Measurements from ENCODE around the gene CORO7.

The CORO7 gene

DNA sequence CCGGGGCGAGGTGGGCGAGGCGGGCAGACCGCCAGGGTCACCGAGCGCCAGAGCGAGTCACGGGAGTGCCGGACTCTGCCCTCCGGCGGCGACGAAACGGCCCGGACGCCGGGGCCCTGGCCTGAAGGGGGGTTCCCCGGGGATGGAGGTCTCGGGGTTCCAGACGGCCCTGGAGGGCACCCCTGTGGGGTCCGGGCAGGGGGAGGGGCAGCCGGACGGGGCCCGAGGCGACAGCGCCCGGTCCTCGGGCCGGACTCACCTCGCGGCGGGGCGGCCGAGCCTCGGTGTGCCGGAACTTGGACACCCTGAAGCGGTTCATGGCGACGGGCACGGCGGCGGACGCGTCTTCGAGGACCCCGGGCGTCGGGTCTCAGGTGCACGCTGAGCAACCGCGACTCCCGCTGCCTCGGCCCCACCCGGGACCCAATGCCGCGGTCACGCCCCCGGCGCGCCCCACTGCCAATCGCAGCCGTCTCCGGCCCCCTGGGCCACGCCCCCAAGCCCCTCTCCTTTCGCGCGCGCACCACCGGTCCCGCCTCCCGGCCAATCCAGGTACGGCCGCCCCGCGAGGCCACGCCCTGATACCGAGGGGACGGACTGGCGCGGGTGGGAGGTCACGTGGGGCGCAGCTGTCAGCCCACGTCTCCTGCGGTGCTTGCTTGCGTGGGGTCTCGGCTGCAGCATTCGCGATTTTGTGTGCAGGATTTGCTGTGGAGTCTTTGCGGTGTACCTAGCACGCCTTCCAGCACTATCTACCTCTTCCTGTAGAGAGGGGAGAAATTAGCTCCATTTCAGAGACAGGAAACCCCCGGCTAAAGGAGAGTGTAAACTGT lies at the start of gene CORO7:
TSS of gene CORO7 (minus strand) at position 397 of the 833 bp plus-strand sequence. CDS start at position 319, 78 bp downstream.
- DNase-seq = peak; percentile 92

DNA sequence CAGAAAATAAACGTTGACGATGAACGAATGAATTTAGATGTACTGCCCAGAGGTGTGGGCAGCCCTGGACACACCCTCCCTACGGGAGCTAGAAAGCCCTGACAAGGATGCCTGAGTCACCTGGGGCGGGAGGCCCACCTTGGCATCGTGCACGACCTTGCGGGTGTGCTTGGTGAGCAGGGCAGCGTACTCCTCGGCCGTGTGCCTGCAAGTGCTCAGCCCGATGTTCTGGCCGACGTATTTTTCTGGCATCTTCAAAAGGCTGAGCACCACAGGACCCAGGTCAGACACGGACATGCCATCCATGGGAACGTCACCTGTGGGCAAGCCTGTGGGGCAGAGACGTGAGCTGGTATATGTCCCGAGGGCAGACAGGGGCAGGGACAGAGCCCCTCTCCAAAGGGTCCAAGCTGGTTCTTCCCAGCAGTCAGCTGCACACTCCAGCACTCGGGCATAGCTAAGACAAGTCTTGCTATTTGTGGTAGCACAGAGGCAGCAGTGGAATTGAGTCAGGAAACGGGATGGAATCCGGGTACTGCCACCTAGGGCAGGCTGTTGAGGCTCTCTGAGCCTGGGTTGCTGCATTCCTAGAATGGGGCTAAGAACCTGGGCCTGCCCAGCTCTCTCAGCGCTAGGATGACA lies 47.2 kb upstream of the CORO7 start:
- no peak for DNase-seq

DNA sequence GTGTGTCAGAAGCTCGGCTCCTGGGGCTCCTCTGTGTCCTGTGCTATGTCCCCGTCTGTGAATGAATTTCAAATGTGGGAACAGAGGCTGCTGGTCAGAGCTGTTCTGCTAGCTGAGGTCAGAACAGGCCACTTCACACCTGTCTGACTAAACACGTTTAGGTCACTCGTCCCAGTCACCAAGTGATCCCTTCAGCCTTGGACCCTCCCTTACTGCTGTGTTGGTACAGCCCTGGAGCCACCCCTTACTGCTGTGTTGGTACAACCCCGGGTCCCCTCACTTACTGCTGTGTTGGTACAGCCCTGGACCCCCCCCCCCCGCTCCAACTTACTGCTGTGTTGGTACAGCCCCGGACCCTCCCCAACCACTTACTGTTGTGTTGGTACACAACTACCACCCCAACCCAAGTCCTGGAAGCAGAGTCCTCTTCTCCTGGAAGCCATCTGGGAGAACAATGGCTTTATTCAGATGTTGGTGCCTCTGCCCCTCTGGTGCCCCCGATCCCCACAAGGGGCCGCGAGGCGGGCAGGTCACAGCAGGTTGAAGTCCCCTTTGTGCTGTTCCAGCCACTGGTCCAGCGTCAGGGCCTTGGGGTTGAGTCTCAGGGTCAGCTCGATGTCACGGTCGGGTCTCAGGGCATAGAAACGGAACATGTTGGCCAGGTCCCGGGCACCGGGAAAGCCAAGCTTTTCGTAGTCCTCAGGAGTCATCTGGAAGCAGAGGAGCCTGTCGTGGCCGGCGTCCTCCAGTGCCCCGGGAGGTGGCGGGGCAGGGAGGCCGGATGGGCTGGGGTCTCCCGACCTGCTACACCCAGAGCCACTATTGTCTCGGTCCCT lies 45.1 kb upstream of the CORO7 start:
- DNase-seq = peak; percentile 20

DNA sequence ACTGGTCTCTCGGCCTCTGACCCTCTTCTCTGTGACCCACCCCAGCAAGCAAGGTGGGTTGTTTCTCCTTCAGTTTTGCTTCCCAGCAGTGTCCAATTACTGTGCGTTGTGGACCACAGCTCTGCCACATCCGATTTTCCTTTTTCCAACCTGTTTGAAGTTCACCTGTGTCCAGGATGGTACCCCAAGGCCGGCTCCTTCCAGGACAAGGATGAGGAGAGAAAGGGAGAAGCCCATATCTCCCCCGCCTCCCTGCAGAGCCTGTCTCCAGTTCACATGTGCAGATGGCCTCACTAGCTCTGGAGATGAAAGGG lies 44.5 kb upstream of the CORO7 start:
- no peak for DNase-seq

DNA sequence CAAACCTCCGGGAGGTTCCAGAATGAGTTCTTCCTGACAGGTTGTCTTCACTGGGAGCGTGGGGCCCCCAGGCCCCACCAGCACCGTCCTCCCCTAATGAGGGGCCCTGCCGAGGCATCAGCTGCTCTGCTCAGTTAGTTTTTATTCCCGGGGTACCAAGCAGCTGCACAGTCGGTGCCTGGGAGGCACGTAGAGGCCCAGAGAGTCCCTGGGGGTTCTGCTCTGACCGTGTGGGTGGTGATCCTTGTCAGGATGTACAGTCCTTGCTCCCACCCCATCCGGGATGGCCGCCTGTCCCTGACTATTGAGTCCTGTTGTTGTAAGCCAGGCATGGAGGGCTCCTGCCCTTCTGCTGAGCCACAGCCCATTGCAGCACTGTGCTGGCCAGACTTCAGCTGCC lies 39.6 kb upstream of the CORO7 start:
- DNase-seq = no peak

DNA sequence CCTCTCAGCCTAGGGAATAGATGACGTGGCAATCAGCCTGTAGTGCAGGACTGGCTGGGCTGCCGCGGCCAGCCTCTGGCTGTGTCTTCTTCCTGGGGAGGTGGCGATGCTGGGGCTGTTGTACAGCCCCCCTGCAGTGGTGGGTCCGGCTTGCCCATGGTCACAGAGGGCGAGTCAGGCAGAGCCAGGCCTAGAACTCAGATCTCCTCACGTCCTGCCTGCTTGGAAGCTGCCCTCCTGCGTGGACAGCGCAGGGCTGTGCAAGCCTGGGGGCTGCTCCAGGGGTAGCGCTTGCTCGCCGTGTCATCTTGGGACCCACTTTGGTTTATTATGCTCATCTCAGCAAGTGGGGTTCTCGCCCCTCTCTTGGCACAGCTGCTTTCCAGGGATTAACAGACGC lies 38.7 kb upstream of the CORO7 start:
- no peak for DNase-seq

DNA sequence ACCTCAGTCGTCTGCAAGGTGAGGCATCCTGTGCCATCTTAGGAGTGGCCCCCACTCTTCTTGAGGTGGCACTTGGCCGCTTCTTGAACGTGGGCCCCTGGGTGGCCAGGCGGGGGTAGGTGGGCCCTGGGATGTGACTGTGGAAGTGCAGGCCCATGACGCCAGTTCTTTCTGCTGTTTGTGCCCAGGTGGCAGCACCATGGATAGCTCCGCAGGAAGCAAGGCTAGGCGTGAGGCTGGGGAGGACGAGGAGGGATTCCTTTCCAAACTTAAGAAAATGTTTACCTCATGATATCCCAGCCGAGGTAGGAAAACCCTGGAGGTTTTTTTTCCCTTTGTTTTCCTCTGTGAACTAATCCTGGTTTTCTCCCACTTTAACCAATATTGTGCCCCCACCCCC lies 38.2 kb upstream of the CORO7 start:
- no peak for DNase-seq

DNA sequence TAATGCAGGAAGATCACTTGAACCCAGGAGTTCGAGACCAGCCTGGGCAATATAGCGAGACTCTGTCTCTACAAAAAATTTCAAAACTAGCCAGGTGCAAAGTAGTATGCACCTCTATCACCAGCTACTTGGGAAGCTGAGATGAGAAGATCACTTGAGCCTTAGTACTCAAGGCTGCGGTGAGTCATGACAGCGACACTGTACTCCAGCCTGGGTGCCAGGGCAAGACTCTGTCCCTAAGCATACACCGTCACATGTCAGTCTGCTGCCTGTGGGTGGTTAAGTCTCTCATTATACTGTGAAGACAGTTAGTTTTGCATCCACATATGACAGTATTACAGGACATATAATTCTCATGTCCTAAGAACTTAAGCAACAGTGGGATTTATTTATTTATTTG lies 36.3 kb upstream of the CORO7 start:
- DNase-seq = no peak

DNA sequence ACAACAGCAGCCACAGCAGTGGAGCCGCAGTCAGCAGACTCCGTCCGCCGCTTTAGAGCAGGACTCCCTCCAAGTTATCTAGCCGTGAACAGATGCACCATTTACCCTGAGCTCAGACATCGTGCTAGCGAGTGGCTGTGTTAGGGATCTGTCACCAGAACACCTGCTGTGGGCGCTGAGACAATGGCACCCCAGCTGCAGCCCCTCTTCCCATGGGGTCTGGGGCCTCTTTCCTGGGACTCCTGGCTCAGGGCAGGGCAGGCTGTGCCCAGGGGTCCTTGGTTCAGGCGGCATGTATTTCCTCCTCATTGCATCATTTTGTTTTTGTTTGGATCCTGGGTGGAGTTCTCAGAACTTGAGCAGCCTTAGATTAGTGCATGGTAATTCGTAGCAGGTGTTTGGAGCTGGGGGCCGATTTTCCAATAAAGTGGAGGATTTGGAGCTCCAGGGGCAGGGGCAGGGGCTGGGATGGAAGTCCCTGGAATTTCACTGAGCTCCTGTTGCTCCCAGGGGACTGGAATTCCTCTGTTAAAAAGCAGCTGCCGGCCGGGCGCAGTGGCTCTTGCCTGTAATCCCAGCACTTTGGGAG lies 34.6 kb upstream of the CORO7 start:
- DNase-seq = no peak

DNA sequence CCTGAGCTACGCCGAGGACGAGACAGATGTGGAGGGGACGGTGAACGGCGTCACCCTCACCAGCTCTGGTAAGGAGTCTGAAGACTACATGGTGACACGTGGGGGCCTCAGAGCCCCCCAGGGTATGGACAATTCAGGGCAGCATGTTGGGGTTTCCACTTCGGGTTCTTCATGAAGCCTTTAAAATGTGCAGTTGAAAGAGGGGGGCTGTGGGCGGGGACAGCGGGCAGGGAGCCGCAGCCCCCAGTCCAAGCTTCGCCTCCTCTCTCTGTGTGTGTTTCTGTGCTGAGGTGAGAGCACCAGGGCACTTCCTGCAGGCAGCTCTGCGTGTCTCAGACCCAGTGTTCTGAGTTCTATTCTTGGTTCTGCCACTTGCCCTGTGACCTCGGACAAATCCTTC lies 34.0 kb upstream of the CORO7 start:
- no peak for DNase-seq

DNA sequence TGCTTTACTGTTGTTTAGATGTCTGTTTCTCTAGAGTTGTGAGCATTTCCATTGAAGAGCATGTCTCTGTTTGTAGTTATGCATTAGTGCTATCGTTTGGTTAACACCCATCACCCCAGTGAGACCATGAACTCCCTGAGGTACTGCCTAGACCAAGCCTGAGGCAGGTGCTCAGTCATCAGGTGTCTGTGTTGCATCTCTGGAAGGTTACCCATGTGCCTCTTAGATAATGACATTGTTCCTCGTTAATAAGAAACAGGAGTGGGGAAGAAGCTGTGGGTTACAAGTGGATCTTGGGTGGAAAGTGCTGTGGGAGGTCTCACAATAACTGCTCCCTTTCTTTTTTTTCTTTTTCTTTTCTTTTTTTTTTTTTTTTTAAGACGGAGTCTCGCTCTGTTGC lies 27.6 kb upstream of the CORO7 start:
- DNase-seq = no peak

DNA sequence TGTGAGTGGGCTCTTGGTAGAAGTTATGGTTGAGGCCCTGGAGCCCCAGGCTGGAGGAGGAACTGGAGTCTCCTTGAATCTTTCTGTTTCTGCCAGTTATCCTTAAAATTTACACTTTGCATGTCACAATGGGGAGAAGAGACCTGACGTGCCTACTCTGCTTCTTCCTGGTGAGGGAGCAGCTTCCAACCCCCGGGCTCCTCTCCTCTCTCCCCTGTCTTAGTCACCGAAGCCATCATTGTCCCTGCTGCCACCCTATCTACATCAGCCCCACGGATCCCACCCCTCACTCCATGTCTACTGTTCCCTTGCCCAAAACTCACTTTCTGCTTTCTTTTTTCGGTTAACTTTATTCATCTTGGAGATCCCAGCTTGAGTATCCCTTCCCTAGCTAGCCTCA lies 26.9 kb upstream of the CORO7 start:
- no peak for DNase-seq

DNA sequence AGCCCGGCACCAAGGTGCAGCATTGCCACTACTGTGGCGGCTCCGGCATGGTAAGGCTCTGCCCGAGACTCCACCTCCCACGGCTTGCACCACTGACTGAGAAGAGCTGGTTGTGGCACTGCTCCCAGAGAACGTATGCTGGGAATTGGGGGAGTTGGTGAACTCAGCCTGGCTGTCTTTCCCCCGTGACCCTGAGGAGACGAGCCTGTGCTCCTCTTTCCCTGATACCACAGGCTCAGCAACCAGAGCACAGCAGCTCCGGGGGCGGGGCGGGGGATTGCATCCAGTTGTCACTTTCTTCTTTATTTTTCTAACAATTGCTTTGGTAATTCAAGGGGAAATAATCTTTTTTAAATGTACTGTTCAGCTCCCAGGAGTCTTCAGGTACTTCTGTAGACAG lies 26.0 kb upstream of the CORO7 start:
- no peak for DNase-seq

DNA sequence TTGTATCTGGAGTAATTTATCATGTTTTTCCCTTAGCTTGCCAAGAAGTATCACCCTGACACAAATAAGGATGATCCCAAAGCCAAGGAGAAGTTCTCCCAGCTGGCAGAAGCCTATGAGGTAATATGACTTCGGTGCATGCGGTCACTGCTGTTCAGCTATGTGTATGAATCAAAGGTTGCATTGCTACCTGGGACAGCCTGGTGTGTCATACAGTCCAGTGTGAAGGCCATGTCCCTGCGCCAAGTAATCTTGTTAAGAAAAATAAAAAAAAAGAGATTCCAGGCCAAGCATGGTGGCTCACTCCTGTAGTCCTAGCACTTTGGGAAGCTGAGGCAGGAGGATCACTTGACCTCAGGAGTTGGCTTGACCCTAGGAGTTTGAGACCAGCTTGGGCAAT lies 21.0 kb upstream of the CORO7 start:
- DNase-seq = no peak

DNA sequence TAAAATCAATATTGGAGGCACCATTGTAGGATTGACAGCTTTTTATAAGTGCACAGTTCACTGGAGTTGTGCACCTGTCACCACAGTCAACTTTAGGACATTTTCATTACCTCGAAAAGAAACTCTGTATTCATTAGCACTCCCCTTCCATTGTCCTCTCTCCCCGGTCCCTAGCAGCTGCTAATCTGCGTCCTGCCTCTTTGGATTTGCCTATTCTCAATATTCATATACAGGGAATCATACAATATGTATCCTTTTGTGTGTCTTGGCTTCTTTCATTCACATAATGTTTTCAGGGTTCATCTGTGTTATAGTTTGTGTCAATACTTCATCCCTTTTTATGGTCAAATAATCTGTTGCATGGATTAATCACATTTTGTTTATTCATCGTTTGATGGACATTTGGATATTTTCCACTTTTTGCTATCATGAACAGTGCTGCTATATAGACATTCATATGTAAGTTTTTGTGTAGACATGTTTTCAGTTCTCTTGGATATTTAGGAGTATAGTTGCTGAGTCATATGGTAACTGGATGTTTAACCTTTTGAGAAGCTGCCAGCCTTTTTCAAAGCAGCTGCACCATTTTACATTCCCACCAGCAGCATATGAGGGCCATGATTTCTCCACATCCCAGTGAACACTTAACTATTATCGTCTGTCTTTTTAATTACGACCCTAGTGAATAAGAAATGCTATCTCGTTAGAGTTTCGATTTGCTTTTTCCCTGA lies 19.1 kb upstream of the CORO7 start:
- DNase-seq = no peak

DNA sequence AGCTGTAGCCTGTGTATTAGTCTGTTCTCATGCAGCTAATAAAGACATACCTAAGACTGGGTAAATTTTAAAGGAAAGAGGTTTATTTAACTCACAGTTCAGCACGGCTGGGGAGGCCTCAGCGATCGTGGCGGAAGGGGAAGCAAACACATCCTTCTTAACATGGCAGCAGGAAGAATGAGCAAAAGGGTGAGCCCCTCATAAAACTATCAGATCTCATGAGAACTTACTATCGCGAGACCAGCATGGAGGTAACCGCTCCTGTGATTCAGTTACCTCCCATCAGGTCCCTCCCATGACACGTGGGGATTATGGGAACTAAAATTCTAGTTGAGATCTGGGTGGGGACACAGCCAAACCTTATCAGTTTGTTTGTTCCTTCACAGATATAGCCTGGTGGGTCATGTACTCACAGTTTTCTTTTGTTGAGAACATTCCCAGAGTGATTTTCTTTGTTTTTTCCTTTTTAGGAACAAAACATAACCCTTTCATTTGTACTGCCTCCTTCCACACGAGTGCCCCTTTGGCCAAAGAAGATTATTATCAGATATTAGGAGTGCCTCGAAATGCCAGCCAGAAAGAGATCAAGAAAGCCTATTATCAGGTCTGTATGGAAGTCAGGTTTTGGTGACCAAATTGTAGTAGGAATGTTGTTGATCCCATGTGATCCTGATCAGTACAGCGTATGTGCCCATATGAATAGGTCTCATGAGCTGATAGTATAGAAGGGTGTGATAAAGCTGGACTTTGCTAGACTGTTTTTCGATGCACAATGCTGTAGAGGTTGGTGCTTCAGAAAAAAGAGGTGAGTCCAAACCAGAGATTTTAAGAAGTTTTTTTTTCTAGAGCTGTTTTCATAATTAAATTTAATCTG lies 17.8 kb upstream of the CORO7 start:
- no peak for DNase-seq

DNA sequence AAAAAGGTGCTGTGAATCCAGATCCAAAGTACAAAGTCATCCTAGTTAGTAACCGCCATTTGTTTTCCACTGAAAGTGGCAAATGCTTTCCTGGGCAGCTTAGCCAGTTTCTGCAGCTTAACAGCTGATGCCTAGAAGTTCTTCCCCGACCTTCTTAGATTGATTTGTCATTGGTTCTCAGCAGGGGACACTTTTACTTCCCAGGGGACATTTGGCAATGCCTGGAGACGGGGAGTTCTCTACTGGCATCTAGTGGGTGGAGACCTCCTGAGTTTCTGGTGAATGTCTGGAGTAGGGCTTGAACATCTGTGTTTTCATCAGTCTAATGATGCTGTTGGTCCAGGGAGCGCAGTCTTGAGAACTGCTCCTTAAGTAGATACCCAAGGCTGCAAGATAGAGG lies 16.8 kb upstream of the CORO7 start:
- DNase-seq = no peak

DNA sequence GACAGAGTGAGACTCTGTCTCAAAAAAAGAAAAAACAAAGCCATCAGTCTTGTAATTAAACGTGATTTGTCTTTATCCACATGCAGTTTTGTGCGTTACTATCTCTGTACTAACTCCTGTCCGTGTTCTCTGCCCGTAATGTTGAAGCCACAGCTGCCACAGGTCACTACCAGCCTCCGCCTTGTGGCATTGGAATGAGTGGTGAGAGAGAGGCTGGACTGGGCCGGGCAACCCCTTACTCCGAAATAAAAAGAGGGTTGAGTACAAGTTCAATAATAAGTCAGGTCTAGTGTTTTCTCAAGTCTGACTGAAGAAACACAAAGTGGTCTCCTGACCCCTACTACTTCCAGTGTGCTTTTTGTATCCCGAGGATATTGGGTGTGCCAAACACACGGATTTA lies 14.6 kb upstream of the CORO7 start:
- no peak for DNase-seq

DNA sequence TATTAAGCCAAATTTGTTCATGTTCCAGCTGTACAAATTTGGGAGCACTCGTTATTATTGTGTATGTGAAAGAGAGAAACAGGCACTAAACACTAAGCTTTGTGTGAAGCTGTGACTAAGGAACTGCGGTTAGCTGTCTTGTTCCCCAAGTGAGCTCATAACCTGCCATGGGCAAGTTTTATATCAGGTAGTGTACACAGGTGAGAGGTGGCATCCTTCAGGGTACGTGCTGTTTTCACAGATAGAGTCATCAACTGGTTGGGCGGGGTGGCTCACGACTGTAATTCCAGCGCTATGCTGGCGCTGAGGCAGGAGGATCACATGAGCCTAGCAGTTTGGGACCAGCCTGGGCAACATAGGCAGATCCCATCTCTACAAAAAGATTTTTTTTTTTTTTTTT lies 12.1 kb upstream of the CORO7 start:
- no peak for DNase-seq

DNA sequence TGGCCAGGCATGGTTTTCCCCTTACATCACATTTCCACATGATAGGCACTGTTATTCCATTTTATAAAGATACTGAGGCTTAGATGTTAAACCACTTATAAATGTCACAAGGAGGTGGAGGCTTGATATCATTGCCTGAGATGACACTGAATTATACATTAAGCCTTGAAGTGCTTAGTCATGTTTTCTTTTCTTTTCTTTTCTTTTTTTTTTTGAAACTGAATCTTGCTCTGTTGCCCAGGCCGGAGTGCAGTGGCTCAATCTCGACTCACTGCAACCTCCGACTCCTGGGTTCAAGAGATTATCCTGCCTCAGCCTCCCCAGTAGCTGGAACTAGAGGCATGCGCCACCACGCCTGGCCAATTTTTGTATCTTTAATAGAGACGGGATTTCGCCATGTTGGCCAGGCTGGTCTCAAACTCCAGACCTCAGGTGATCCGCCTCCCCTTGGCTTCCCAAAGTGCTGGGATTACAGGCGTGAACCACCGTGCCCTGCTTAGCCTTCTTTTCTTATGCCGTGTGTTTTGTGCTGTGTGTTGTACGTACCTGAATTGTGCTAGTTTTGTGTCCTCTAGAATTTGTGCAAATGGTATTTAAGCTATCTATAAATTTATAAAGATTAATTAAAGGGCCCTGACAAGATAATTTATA lies 10.5 kb upstream of the CORO7 start:
- no peak for DNase-seq

DNA sequence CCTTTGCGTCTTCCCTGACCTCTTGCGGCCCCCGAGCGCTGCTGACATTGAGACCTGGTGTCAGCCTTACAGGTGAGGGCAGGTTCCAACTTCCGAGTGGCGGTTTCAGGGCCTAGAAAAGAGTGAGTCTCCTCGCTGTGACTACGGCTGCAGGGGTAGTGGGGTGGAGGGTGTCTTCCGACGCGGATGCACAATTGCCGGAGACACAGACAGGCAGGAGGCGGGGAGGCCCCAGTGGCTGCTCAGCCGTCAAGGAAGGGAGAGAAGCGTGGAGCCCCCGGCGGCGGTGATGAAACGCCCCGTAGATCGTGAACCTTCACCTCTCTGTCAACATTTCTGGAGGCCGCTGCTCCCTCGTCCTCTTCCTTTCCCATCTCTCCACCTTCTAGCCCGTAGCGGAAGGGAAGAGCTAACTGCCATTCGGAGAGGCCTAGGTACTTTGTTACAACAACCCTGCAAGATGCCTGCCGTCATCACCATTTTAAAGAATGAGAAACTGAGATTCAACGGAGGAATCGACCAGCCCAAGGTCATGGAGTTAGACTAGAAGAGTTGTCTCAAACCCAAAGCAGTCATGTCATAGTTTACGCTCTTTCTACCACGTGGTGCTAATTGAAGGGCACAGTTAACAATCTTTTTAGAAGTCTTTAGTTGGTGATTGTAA lies 9.8 kb upstream of the CORO7 start:
- DNase-seq = peak; percentile 55
